Uterus (tissue), 2 donors: ENCODE results near the gene SUSD3.

Source experiments
- POLR2A ChIP-seq, 2 donors: fragments of 450-650 bp; IDR thresholded peaks; one replicate each; pipeline ENCODE4 v1.6.1; 2016; ENCODE audit warnings: antibody characterized with exemption in 2 of 2, mild to moderate bottlenecking in 1 of 2, moderate library complexity in 1 of 2
- TF ChIP-seq, protein P1 (sequence below), 4 experiments: fragments of 200-600 bp in 2 of 4; fragments of 450-650 bp in 2 of 4; sonication (generic) in 2 of 4; IDR thresholded peaks; one replicate each; pipeline ENCODE4 v1.5.1; 2016 to 2019; ENCODE audit warnings: antibody characterized with exemption in 4 of 4, mild to moderate bottlenecking in 2 of 4, moderate library complexity in 1 of 4

DNA sequence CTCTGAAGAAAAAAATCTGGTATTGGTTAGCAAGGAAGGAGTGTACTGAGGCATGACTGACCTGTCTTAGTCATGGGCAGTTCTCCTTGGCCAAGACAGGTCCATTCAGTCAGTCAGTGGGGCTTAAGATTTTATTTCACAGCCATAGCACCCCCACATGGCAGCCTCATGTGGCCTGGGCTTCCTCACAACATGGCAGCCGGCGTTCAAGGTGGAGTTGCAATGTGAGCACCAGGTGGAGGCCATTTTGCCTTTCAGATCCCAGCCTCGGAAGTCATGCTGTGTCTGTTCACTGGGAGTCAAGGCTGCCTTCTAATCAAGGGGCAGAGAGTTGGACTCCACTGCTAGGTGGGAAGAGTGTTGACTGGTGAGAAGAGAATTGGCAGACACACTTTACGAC, 27.2 kb downstream of the SUSD3 start:
- TF ChIP-seq, protein P1, sequence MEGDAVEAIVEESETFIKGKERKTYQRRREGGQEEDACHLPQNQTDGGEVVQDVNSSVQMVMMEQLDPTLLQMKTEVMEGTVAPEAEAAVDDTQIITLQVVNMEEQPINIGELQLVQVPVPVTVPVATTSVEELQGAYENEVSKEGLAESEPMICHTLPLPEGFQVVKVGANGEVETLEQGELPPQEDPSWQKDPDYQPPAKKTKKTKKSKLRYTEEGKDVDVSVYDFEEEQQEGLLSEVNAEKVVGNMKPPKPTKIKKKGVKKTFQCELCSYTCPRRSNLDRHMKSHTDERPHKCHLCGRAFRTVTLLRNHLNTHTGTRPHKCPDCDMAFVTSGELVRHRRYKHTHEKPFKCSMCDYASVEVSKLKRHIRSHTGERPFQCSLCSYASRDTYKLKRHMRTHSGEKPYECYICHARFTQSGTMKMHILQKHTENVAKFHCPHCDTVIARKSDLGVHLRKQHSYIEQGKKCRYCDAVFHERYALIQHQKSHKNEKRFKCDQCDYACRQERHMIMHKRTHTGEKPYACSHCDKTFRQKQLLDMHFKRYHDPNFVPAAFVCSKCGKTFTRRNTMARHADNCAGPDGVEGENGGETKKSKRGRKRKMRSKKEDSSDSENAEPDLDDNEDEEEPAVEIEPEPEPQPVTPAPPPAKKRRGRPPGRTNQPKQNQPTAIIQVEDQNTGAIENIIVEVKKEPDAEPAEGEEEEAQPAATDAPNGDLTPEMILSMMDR (IDR thresholded peaks at IDR 0.05), result no peak
- TF ChIP-seq POLR2A (IDR thresholded peaks at IDR 0.05), result no peak
